AML-193 (cell line): ENCODE measurements around the gene PABPN1.

Experiments
- DNase-seq, 2 experiments: peaks; one replicate each; lab custom pipeline; 2025; lab: John Stamatoyannopoulos, UW

Gene PABPN1

DNA sequence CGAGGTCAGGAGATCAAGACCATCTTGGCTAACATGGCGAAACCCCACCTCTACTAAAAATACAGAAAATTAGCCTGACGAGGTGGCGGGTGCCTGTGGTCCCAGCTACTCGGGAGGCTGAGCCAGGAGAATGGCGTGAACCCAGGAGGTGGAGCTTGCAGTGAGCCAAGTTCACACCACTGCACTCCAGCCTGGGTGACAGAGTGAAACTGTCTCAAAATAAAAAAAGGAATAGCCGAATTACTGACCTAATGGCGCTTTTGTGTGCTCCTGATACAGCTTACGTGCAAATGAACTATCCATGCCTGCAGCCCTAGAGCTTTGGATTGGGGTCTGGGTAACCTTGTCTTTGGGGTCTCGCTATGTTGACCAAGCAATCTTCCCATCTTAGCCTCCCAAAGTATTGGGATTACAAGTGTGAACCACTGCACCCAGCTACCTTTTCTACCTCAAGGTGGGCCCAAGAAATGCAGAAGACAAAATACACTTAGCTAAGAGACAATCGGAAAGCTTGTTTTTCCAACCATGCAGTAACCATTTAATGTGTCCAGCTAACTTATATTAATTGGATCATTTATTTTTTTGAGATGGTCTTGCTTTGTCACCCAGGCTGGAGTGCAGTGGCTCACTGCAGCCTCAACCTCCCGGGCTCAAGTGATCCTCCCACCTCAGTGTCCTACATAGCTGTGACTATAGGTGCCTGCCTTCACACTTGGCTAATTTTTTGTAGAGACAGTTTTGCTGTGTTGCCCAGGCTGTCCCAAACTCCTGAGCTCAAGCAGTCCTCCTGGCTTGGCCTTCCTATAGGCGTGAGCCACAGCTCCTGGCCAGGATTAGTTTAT is 5.5 kb downstream of the PABPN1 start:
- DNase-seq = no peak

DNA sequence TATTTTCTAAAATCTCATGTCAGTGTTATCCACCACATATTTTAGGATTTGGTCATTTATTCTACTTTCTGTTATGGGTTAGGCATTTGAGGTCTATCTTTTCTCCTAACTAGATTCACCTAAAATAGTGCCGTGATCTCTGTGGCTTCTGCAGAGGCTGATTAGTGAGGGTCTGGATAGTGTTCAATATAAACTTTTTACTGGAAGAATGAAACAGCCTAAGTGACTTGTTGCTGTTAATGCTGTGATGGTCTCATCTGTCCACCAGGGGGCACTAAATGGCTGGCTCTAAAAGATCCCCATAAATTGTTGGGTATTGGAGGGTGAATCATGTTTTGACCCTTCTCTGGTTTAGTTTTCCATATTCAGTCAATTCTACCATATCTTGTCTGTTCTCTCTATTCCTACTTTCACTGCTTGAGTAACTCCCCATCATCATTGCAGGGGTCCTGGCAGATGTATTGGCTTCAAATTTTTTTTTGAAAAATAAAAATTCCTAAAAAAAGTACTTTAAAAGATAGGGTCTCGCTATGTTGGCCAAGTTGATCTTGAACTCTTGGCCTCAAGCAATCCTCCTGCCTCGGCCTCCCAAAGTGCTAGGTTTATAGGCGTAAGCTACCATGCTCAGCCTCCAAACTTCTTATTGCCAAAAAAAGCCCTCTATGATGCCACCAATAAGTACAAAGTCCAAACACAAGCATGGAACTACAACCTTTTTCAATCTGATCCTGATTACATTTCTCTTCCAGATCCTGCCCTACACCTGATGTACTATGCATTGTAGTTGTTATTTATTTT is 6.9 kb downstream of the PABPN1 start:
- DNase-seq = peak; percentile 69 to 75

DNA sequence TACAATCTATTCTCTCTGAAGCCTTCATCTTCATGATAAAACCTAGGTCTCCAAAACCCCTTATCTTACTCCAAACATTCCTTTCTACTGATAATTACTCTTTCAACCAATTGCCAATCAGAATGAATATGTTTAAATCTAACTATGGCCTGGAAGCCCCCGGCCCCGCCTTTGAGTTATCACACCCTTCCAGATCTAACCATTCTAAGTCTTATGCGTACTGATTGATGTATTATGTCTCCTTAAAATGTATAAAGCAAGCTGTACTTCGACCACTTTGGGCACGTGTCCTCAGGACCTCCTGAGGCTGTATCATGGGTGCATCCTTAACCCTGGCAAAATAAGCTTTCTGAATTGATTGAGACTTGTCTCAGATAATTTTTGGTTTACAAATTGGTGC is 14.4 kb downstream of the PABPN1 start:
- no peak for DNase-seq

DNA sequence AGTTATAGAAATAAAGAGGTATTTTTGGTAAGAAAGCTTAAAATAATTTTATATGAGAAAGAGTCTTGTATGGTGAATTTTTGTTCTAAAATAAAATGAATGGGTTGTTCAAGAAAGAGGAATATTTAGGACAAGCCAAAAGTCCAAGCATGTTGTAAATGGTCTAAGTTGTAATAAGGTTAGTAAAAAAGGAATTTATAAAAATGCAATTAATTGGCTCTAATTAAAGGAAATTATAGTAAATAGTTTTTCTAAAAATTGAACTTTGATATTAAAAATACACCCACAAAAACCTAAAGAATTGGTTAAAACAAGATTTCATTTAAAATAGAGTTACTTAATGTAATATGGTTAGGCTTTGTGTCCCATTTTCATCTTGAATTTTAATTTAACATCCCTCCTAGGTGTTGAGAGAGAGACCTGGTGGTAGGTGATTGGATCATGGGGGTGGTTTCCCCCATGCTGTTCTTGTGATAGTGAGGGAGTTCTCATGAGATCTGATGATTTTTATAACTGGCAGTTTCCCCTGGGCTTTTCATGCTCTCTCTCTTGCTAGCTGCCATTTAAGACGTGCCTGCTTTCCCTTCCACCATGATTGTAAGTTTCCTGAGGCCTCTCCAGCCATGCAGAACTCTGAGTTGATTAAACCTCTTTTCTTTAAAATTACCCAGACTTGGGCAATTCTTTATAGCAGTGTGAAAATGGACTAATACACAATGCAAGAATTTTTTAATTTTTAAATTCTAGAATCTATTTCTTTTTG is 18.4 kb downstream of the PABPN1 start:
- DNase-seq = no peak

DNA sequence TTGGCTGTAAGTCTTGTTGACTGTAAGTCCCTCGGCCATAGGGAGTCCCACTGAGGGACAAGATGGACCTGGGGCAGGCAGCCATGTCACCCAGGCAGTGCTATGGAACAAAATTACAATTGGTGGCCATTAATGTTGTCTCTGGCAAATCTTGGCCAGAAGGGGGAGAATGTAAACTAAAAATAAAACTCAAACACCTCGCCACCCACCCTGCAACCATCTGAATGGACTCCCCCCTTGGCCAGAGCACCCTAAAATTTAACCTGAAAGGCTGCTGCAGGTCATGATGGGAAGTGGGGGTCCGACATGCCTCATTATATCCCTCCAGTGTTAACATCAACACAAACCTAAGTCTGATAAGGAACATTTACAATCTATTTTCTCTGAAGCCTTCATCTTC is 23.2 kb downstream of the PABPN1 start:
- DNase-seq = no peak

DNA sequence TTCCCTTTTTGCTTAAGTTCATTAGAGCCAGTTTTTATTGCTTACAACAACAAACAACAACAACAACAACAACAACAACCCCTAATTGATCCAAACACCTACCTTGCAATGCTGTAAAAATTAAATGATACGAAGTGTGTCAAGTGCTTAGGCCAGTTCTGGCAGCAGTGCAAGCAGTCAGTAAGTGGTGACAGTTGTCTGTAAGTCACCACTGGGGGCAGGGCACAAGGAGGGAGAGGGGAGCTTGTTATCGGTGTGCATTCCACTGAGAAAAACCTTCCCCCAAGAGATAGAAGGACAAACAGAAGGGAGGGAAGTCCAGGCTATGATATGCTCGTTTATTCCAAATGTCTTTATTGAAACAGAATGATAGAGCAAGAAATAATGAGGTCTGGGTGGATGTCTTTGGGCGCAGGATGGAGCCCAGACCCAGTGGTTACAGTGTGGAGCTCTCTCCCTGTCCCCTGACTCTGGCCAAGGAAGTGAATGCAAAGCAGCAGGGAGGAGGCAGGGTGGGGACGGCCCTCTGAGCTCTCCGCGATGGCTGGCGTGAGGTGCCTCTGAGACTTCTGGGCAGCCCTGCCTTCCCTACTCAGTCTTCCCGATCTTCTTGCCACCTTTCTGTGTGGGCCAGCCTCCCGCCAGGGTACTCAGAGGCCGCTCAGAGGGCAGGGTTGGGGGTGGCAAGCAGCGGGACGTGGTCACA is 24.9 kb downstream of the PABPN1 start:
- DNase-seq = no peak

DNA sequence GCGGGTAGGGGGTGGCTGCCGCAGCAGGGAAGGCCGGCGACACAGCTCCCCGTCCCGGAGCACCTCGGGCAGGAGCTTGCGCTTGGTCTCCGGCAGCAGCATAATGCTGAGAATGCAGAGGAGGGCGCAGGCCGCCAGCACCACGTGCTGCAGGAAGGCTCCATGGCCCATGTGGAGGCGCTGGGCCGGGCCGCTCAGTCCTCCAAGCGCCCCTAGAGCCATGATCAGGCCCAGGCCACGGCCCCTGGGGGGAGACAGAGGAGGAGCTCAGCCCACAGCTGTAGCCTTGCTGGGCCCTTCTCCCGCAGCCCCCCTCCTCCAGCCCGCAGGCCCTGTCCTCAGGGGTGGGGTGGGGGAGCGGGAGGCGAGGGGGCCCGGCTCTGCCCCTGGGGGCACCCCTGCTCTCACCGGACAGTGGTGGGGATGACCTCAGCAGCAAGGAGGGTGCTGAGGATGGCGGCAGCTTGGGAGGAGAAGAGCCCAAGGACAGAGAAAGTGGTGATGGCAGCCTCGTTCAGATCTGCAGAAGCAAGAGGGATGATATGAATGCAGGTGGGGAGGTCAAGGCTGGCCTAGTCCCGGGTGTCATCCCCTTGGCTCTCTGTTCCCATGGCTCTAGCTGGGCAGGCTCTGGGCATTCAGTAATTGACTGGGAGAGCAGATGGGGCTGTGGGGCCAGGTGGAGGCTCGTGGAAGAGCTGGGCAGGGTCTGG is 25.6 kb downstream of the PABPN1 start:
- DNase-seq = no peak

DNA sequence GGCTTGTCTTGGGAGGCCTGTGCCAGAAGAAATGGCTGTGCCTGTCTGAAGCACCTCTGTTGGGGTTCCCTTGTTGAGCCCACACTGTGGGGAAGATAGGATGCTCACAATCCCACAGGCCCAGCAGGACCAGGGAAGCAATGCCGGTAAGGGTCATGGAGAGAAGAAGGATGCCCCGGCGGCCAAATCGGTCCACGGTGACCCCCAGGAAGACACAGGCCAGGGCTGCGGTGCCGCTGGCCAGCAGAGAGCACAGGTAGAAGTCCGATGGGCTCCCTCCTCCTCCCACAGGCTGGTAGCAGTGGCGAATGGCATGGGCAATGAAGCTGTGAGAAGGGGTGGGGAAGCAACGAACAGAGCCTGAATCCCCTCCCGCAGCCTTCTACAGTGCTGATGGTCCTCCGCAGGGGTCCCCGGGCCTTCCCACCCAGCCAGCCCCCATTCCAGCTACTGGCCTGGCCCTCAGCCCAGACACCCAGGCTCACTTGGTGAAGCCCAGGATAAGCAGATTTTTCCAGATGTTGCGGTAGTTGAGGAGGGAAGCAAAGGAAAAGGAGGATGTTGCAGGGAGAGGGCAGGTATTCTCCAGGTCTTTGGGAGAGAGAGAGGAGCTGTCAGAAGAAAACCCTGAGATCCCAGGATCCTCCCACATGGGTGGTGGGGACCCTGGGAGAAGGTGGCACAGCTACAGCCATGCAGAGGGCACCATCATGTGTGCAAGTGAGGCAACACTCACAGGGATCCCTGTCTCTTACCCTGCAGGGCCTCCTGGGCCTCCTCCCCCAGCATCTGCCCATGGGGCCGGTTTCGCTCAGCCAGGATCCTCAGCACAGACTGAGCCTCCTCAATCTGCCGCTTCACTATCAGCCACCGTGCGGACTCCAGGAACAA is 26.4 kb downstream of the PABPN1 start:
- no peak for DNase-seq

DNA sequence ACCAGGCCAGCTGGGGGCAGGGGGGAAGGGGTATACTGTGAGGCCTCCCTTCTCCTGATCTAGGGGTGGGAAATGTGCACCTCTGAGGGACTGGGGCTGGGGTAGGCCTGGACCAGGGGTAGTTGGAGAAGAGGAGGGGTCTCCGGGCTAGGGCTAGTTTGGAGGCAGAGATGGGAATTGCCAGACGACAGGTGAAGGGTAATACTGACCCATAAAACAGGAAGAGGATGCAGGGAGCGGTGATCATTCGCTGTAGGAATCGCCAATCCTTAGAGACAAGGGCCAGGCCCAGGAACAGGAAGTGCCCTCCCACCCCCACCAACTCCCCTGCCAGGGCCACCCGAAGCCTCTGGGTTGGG is 27.0 kb downstream of the PABPN1 start:
- no peak for DNase-seq

DNA sequence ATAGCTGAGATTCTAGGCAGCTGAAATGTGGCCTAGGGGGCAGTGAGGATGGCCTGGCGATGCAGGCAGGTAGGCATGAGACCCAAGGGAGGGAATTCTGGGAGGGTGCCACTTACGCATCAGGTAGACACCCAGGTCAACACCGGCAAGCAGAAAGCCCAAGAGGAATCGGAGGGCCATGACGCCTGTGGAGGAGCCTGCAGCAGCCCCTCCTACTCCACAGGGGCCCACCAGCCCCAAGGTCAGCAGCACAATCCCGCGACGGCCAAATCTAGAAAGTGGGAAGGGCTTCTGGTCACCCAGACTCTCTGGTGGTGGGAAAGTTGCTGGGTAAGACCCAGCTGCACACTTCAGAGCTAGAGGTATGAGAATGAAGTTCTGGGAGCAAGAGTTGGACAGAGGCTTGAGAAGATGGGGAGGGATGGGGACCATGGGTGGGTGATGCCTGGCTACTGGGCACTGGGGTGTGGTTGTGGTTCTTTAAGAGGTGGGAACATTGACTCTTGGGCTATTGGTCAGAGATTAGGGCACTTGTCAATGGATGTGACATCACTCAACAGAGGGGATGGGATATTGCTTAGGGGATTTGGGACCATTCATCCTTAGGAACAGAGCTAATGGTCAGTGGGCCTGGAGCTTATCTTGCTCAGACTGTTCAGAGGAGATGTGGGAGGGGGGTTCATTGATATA is 28.0 kb downstream of the PABPN1 start:
- DNase-seq = no peak

DNA sequence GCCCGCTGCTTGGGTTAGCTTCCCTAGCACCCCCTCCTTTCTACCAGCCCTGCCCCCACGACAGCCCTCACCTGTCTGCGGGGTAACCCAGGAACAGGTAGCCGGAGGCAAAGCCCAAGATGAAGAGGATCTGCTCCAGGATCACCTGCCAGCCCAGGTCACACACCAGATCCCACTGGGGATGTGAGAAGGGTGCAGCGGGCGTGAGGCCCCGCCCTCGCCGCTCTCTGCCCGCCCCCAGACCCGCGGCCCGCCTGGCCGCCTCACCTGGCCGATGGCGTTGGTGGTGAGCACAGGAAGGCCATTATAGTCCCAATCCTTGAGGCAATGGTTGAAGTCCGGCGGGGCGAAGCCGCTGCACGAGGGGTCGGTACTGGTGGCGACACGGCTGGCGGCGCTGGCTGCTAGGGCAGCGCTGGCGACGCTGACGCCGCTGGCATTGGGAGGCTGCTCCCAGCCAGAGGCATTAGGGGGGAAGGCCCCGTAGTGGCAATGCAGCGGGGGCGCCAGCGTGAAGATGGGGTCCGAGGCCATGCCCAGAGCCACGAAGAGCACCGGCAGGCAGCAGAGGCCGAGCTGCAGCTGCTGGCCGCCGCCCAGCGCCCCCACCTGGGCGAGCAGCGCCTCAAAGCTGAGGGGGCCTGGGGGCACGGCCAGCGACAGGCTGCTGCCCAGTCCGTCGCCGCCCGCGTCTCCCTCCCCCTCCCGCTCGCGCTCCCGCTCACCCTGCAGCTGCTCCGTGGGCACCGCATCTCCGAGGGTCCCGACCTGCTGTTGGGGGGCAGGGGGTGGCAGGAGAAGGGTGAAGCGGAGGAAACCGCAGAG is 30.6 kb downstream of the PABPN1 start:
- DNase-seq = no peak

DNA sequence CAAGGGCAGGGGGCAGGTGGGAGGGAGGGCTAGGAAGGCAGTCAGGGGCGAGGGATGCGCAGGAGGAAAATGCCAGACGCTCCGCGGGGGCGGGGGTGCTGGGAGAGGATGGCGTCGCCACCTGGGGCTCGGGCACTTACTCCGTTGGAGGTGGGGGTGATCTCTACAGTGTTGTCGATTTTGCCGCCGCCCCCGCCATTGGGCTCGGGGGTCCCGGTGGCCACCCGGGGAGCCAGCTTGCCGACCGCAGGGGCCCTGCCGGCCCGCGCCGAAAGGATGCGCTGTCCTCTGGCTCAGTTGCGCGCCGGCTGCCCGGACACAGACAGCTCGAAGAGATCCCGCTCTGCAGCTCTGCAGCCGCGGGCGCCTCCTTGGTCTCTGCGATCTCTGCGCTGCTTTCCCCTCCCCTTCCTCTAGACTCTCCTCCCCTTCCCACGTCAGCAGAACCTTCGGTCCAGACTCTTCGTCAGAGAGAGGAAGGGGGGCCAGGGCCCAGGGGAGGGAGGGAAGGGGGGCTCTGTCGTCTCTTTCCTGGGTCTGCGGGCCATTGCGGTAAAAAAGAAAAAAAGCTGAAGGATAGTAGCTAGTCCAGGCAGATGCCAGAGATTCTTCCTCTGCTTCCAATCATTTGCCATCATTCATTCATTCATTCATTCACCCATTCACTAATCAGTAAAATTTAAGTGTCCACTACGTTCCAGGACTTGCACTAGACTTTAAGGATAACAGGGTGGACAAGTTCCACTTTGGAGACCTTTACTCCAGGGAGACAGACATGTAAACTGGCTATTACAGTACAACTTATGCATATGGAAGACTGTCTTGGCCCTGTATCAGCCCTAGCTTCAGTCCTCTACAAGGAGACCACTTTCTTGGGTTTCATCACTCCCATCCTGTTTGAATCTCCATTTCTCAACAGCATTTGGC is 31.5 kb downstream of the PABPN1 start, which contains the start of gene SLC22A17:
TSS of gene SLC22A17 (minus strand) at position 382 of the 927 bp plus-strand sequence.
- no peak for DNase-seq

DNA sequence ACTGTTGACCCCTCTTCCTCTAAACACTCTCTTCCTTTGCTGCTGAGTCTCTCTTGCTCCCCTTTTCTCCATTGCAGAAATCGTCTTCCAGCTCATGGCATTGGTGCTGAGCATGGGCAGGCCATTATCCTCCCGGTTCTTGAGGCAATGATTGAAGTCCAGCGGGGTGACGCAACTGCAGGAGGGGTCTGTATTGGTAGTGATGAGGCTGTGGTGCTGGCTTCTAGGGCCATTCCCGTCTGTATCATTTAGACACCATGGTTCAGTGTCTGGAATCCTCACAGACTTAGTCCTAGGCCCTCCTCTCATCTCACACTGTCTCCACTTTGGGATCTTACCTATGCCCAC is 32.1 kb downstream of the PABPN1 start:
- no peak for DNase-seq

DNA sequence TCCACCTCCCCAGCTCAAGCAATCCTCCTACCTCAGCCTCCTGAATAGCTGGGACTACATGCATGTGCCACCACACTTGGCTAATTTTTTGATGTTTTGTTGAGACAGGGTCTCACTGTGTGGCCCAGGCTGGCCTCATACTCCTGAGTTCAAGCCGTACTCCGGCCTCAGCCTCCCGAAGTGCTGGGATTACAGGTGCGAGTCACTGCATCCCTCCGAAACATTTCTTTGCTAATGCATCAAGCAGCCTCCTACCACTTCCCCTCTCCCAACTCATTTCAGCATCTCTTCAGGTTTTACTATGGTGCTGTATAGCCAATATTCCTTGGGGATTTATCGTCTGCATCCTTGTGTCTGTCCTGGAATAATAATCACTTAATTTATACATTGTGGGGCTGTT is 33.7 kb downstream of the PABPN1 start:
- no peak for DNase-seq

DNA sequence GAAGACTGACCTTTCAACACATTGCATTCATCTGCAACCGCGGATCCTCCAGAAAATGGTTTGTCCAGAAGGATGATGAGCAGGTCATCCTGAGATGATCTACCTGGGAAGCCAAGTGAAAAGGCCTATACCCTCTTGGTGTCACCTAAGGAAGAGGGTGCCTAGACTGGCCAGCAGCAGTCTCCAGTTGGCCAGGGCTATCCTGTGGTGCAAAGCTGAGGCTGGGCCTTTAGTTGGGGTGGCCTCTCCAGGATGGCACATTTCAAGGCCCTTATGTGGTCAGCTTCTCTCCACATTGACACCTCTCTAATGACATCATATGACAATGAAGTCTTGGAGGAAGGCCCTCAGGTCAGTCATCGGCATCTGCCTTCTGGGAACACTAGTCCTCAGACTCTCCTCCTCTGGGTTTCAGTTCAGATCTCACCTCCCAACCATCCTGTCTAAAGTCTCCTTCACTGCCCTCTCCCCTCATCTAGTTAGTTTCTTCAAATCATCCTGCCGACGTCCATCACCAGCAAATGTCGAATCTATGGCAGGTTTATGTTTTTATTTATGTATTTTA is 34.7 kb downstream of the PABPN1 start:
- DNase-seq = no peak

DNA sequence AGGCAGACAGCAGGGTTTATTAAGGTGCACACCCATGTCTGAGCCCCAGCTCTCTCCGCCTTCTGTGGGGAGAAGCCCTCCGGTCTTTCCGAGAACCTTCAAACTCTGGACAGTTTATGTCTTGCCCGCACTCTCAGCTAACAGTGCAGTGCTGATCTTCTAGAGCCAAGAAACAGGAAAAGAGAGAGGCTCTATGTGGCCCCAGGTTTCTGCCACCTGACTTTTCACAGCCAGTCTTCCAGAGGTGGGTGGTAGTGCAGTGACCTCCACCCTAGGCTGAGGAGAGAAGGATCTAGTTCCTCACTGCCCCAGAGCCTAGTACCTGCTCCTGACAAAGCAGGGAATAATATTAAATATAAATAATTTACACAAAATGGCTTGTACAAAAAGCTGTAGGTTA is 35.4 kb downstream of the PABPN1 start:
- no peak for DNase-seq

DNA sequence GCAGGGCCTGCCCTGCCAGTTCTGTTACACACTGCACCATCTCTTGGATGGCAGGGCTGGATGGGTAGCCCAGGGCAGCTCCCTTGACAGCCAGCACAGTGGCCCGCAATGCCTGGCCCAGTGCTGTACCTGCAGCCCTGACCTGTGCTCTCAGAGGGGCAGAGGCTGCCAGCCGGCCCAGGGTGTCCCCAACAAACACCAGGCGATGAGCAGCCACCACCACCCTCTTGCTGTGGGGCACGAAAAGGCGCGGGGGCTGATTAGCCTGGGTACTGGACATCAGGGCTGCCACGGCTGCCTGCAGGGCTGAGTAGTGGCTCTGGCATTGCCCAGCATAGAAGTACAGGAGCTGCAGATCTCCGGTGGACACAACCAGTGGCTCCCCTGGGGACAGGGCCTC is 36.0 kb downstream of the PABPN1 start:
- DNase-seq = no peak
